NT2/D1 (cell line): ENCODE data around the gene AKT1.

Source experiments
- SUZ12 ChIP-seq: IDR thresholded peaks from 2 replicates; pipeline ENCODE4 v1.6.1; 2011; ENCODE audit not compliant: insufficient read length, insufficient read depth; ENCODE audit errors: extremely low read depth
- YY1 ChIP-seq: IDR thresholded peaks from 2 replicates; pipeline ENCODE4 v1.6.1; 2011; ENCODE audit not compliant: insufficient read length, insufficient read depth

DNA sequence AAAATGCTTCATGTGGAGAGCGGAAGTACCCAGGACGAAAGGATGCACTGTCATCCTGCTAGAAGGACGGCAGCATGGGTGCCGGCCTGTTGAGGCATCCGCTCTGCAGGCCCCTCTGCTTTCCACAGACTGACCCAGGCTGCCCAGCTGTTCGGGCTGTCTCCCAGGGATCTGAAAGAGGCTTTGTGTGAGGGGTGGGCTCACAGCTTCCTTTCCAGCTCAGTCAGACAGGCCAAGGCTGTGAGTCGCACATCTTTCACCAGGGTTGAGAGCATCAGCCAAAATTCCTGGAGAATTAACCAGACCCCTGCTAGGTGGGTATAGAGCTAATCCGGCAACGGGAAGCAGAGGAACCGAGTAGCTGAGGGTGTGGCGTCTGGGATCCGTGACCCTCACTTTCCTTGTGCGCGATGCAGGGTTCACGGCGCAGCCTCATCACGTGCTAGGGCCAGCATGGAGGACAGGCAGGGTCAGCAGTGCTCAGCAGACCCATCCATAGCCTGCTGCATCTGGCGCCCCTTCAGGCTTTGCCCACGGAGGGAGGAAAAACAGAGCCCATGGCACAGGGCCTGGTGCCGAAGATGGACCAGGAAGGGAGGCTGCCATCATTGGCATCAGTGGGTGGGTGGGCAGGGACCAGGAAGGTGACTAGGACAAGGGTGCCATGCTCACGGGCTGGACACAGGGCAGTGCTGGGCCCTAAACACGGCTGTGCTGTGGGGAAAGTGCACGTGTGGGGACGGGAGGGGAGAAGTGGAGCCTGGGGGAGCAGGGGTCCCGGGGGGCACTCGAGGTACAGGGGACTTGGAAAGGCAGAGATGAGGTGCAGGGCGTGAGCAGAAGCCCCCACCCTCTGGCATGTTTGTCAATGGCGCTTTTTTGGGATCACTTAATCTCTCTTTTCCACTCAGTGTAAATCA, 51.8 kb downstream of the AKT1 start:
- TF ChIP-seq YY1 (no peak), SUZ12 (no peak)
